ENCODE measurements around the gene CCNY. TPM values are rescaled to one million over a fixed set of nuclear protein-coding genes. Genes with fewer than 3 reads are reported as not detected.

The CCNY gene
- total and polyA plus RNA-seq, 2 of the 4 experiments (the other 2 are of a cell fraction) = 38.0 to 131 TPM

GRCh38 chr10:35487336-35488034 is 151.2 kb downstream of the CCNY start:
- Histone ChIP-seq H4K5ac (ENCODE audit: low read depth, low read length) (no peak overlapping the region), H3K9me3 (ENCODE audit: control insufficient read depth, insufficient read depth, low read length) (no peaks in the 10 kb centered on the region), H4K8ac (ENCODE audit: low read depth in 2 of 2, low read length in 2 of 2) (peak overlapping the region in 1 of 2 experiments; percentile 23; a peak in 1 of 4 replicates), H2AK5ac (ENCODE audit: low read depth, low read length) (no peak overlapping the region), H2AK9ac (replicated peaks; ENCODE audit: low read depth, low read length, poor library complexity) (no peak overlapping the region), H2BK15ac (ENCODE audit: low read depth, low read length) (no peak overlapping the region), H3K4me3 (ENCODE audit: insufficient read depth, low read depth, low read length) (no peak overlapping the region), H3K4me2 (ENCODE audit: low read depth, low read length) (no peak overlapping the region), H3K4me1 (ENCODE audit: control insufficient read depth, insufficient read depth, low read length) (peaks cover 5% of the 10 kb centered on the region), H4K91ac (ENCODE audit: insufficient read depth, low read depth, low read length) (no peak overlapping the region), H2AFZ (replicated peaks; ENCODE audit: low read length, poor library complexity) (no peak overlapping the region), H4K20me1 (ENCODE audit: insufficient read depth, low read length) (peaks cover 28% of the 10 kb centered on the region), H3K79me1 (ENCODE audit: low read depth in 1 of 2, low read length in 2 of 2) (peaks cover 30 to 56% of the 10 kb centered on the region in 2 experiments), H3K9me1 (ENCODE audit: insufficient read depth, low read length) (peaks cover 25% of the 10 kb centered on the region), H3K23ac (ENCODE audit: low read depth, low read length) (peak overlapping the region; percentile 63; the same call in 1 of the 2 replicates), H3K4ac (ENCODE audit: low read depth, low read length) (no peak overlapping the region), H2BK120ac (ENCODE audit: low read depth, low read length) (no peak overlapping the region), H3K18ac (ENCODE audit: low read depth, low read length) (no peak overlapping the region), H3K27me3 (ENCODE audit: control insufficient read depth, insufficient read depth, low read length) (no peaks in the 10 kb centered on the region), H2BK20ac (ENCODE audit: low read depth, low read length) (no peak overlapping the region), H2BK5ac (ENCODE audit: low read depth, low read length, poor library complexity, severe bottlenecking) (no peak overlapping the region), H3K27ac (ENCODE audit: insufficient read depth, low read length) (no peak overlapping the region), H3K36me3 (ENCODE audit: control insufficient read depth, insufficient read depth, low read length) (peaks cover 19% of the 10 kb centered on the region), H3K9ac (ENCODE audit: low read depth, low read length) (no peak overlapping the region), H3K14ac (replicated peaks; ENCODE audit: low read depth, low read length) (peak overlapping the region; percentile 52; the same call in 1 of the 2 replicates), H3K56ac (ENCODE audit: extremely low read depth, insufficient read depth, low read length) (no peak overlapping the region)
- ATAC-seq (ENCODE audit: low read depth) (no peak; the same call in 1 of the 2 replicates), DNase-seq (peak; percentile 24)
- POLR2A ChIA-PET (ENCODE audit: unreplicated experiment) = no interaction called here
- intact Hi-C loops (cut with micrococcal nuclease) = no loop called here
- in situ Hi-C loops (cut with MboI; ENCODE audit: low sequenced_read_pairs) = no loop called here
- dilution Hi-C loops (cut with HindIII; ENCODE audit: low sequenced_read_pairs, unreplicated experiment) = no loop called here
- CTCF ChIA-PET = no interaction called here
- no TSS peak for BruUV-seq (replicated peaks)
- WGBS, 2 experiments (ENCODE audit: extremely low coverage in 2 of 2, insufficient read length in 1 of 2) = no CpG with 5 or more reads among the region's 5 CpGs
- TF ChIP-seq CEBPB (IDR thresholded peaks at IDR 0.05; ENCODE audit: low read depth, low read length) (no peak), FOS (IDR thresholded peaks at IDR 0.05; ENCODE audit: low read depth, low read length) (no peak), MAFK (IDR thresholded peaks at IDR 0.05; ENCODE audit: low read depth, low read length) (no peak), POLR2A (IDR thresholded peaks at IDR 0.05; ENCODE audit: low read depth, low read length) (no peak), ELK1 (IDR thresholded peaks at IDR 0.05; ENCODE audit: borderline replicate concordance, low read depth, low read length) (no peak), NFE2L2 (IDR thresholded peaks at IDR 0.05; ENCODE audit: low read depth, low read length) (no peak), RCOR1 (IDR thresholded peaks at IDR 0.05; ENCODE audit: insufficient replicate concordance, low read length) (no peak), RFX5 (IDR thresholded peaks at IDR 0.05; ENCODE audit: low read depth, low read length) (no peak), MXI1 (IDR thresholded peaks at IDR 0.05; ENCODE audit: borderline replicate concordance, low read depth, low read length) (no peak), USF2 (IDR thresholded peaks at IDR 0.05; ENCODE audit: low read depth, low read length) (no peak), BHLHE40 (IDR thresholded peaks at IDR 0.05; ENCODE audit: low read depth, low read length) (no peak), SMC3 (IDR thresholded peaks at IDR 0.05; ENCODE audit: low read depth, low read length) (no peak)
